ENCODE data around the gene ALX1.

The ALX1 gene

DNA sequence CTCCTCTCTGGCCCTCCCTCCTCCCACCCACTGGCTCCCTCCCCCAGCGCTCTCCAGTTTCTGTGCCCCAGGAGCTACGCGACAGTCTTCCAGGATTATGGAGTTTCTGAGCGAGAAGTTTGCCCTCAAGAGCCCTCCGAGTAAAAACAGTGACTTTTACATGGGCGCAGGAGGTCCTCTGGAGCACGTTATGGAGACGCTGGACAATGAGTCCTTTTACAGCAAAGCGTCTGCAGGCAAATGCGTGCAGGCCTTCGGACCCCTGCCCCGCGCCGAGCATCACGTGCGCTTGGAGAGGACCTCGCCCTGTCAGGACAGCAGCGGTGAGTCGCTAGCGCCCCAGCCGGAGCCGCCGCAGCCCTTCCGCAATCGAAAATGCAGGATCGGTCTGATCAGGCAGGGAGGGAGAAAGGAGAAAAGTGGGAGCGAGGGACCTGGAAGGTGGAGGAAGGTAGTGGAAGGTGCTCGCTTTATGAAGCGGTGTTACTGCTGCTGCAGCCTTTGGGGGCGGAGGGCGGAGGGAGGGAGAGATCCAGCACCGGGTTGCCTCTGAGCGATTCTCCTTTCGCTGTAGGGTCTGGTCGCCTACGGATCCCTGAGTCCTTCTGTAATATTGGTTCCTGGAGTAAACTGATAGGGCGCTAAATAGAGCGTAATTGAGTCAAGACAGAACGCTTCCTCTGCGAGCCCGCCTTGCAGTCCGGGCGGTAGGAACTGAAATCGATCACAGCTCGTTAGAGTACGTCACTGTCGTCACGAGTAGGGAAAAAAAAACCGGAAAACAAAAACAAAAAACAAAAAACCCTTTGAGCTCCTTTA is at the start of gene ALX1:
ALX1 (plus strand) TSS at position 56 of the 819 bp plus-strand sequence; CDS start at position 98, 42 bp downstream.
- DNase-seq, result peak in 1 of 10 donors; percentile 52
- intact Hi-C loops (cut with DNase I), result no loop called here

DNA sequence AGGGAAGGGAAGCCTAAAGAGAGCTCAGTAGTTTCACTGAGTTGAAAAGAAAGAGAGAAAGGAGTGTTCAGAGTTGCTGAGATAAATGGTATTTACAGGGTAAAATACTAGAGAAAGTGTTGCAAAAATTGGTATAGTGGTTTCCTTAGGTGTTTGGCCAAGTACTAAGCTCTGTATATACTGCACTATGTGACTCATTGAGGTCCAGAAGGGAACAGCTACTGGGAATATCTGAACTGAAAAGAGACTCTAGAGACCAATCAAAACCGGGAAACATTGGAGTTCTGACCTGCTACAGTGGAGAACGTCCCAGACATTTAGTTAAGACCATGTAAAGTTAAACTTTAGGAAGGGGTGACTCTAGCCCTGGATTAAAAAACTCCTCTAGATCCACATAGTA is 42.7 kb upstream of the ALX1 start:
- intact Hi-C loops (cut with DNase I), result no loop called here
- no peak for DNase-seq

DNA sequence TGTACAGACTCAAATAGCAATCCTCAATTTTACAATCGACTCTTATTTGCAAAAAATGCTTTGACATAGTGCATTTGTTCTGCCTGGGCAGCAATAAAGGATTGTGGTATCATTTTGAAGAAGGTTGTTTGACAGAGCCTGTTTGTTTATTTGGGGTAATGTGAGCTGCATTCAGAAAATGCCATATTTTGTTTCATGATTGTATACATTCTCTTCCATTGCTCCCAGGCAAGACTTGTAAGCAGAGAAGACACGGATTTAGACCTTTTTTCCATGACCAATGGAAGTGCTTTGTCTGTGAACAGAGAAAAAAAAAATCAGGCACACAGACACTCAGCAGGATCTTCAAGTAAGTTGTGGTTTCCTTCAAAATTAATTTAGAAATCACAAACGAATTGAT is 35.5 kb upstream of the ALX1 start:
- DNase-seq, result no peak
- intact Hi-C loops (cut with DNase I), result no loop called here

DNA sequence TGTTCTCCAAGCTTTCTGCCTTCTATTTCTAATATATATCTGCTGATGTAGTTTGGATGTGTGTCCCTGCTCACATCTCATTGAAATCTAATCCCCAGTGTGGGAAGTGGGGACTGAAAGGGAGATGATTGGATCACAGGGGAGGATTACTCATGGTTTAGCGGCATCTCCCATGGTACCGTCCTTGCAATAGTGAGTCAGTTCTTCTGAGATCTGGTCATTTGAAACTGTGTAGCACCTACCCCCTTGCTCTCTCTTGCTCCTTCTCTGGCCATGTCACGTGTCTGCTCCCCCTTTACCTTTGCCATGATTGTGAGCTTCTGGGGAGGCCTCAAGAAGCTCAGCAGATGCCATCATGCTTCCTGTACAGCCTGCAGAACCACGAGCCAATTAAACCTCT is 26.2 kb upstream of the ALX1 start:
- no peak for DNase-seq
- intact Hi-C loops (cut with DNase I), result no loop called here

DNA sequence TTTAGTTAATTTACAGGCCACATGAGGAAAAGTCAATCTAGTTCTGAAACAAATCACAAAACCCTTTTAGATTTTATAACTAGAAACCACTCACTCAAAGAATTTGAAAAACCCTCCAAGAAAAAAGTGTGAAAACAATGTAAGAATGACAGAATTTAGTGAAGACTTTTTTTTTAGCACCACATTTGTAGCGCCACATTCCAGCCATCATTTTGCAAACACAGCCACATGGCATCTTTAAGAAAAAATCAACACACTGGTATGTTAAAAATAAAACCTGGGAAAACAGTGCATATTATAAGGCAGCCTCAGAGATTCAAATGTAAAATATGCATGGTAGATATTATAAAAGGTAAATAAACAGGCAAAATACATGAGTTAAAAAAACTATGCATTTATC is 22.3 kb upstream of the ALX1 start:
- intact Hi-C loops (cut with DNase I), result no loop called here
- no peak for DNase-seq

DNA sequence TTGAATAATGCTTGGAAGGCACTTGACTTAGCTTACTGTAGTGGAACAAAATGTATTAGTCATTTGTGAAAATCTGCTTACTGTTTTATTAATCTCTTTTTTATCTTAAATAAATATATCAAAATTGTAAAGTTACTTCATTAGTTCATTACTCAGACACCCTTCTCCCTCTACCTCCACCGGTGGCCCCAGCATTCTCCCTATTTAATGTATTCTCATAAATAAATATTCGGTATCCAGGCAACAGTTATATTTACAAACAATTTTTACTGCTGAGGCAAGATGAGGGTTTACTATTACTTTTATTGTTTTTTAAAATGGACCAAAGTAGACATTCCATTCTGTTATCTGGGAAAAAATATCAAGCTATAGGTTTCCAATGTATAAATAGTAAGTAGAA is 19.6 kb upstream of the ALX1 start:
- DNase-seq, result peak in 1 of 10 donors; percentile 10
- intact Hi-C loops (cut with DNase I), result no loop called here

DNA sequence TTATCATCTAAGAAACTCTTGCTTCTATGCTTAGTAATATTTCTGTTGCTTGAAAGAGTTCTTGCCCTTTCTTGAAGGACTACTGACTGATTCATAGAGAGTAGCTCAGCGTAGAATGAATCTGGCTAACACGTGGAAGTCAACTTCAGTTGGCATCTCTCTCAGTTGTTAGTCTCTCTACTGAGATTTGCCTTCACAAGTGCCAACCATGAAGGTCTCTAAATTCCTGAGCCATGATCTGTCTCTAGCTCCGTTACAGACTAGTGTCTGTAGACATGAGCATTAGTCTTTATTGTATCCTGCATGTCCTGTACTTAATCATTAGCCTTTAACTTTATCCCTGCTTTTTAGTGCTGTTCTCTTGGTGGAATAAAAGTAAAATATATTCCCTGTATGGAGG is 19.1 kb upstream of the ALX1 start:
- DNase-seq, result no peak
- intact Hi-C loops (cut with DNase I), result no loop called here

DNA sequence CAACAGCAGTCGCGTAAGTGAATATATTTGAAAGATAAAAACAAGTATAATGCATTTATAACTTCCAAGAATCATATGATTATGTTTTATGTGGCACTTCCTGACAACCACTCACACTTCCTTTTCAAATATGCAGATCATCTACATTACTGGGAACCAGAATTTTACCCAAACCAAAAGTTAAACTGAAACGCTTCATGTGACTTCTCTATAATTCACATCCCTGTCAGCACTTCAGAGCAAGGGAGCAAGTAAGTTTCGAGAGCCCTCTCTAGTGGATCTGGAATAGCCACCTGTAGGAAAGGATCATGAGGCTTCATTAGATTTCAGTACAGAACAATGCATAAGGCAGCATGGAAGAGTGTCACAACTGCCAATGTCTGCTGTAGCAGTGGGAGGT is 13.7 kb upstream of the ALX1 start:
- no peak for DNase-seq
- intact Hi-C loops (cut with DNase I), result no loop called here

DNA sequence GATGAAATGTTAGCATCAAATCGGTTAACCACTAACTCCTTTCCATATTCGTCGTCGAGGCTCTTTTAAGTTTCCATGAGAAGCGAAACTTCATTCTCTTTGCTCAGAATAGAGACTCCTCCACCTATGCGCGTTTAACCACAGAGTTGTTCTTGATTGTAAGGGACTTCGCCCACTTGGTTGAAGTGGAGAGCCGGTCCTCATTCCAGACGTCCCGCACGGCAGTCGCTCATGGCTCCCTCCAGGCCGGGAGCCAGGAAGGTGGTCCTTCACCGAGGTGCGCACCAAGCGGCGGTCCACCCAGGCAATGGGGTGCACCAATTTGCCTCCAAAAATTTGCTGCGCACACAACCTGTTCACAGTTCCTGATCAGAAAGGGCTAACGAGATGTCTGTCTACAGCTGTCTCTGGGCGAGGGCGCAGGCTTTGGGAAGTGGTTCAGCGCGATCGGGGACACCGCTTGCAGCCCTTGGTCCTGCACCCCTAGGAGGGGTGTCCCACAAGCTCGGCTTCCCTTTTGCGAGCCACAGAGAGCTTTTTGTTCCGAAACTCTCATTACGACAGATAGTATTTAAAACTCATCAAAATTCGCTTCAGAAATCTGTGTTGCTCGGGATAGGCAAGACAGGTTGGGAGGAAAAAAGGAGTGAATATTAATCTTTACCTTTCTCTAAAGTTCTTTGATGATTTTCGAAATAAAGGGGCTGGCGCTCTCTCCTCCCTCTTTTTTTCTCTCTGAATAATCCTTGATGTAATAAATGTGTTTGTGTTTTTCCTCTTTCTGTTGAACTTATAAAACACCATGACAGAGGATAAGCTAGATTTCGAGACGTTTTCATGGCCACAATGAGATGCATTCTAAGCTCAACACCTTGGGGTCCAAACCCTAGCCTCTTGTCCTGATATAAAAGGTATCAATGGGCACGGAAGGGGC is 6.4 kb upstream of the ALX1 start:
- intact Hi-C loops (cut with DNase I), result no loop called here
- peak in 3 of 10 donors; percentile 46 to 59 (median 56) for DNase-seq

DNA sequence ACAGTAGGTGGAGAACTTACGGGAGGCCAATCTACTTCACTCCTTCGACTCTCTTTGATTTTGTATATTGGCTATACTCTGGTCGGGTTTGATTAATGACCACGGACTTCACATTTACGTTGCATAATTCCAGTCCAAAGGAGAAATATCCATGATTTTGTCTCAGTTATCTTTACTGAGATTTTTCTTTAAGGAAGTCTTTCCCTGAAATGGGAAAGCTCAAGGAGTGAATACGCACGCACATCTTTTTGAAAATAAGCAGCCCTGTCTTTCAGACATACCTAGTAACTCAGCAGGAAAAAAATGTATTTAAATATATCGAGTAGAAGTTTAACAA is 5.7 kb upstream of the ALX1 start:
- no peak for DNase-seq
- intact Hi-C loops (cut with DNase I), result no loop called here

DNA sequence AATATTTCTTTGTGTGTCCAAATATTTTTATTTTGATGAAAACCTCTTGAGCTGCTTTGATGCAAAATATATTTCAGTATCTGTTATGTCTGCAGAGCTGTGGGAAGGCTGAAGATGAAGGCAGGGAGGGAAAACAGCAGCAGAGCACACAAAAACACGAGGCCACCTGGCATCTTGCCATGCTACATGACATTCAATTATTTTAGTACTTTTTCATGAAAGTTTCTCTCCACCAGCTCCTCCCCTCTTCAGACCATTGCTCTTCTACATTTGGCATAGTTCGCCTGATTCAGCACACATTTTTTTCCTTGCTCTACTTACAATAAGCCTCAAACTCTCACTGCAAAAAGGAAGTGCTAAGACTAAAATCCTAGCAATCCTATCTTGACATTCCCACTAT is 4.6 kb upstream of the ALX1 start:
- intact Hi-C loops (cut with DNase I), result no loop called here
- DNase-seq, result peak in 1 of 10 donors; percentile 20

DNA sequence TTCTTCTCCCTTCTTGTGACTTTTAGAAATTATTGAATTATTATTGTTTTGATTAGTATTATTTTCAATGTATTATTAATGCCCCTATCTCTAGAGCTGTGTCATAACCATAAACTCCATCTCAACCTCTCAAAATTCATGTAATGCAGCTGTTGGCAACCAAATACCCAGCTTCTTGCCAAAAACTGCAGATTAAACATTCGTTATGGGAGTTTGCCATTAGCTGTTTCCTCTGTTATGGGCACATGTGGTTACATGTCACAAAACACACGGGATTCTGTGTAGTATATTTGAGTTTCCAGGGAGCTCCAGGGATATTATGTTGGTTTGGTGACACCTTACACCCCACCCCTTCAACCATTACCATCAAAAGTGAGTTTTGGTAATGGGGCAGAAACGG is 2.8 kb upstream of the ALX1 start:
- intact Hi-C loops (cut with DNase I), result no loop called here
- DNase-seq, result no peak

DNA sequence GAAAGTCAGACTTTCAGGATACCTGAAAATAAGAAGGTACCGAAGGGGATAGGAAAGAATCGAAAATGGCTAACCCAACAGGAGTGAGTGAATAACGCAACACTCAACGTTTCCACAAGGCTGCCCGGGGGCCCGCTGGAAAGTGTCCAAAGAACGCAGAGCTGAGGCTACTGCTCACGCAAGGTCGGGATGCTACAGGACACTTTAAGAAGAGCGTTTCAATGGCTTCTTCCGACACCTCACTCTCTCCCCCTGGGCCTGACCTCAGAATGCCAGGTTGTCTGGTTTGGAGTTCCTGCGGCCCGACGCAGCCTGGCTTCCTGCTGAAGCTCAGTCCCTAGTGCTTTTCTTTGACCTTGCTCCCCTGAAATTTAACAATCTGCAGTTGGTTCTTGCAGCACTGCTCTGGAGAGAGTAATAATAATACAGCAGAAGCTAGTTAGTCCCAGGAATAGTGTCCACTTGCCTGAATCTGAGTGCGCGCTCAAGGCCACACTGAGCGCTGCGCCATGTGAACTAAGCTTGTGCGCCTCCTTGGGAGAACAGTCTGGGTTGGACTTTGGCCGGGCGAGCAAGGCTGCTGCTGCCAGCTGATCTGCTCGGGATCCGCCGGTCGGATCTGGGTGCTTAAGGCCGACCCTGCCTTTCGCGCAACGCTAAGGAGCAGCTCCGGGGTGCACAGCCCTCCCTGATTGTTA is 2.0 kb upstream of the ALX1 start:
- intact Hi-C loops (cut with DNase I), result no loop called here
- DNase-seq, result peak in 3 of 10 donors; percentile 30 to 75 (median 60)

DNA sequence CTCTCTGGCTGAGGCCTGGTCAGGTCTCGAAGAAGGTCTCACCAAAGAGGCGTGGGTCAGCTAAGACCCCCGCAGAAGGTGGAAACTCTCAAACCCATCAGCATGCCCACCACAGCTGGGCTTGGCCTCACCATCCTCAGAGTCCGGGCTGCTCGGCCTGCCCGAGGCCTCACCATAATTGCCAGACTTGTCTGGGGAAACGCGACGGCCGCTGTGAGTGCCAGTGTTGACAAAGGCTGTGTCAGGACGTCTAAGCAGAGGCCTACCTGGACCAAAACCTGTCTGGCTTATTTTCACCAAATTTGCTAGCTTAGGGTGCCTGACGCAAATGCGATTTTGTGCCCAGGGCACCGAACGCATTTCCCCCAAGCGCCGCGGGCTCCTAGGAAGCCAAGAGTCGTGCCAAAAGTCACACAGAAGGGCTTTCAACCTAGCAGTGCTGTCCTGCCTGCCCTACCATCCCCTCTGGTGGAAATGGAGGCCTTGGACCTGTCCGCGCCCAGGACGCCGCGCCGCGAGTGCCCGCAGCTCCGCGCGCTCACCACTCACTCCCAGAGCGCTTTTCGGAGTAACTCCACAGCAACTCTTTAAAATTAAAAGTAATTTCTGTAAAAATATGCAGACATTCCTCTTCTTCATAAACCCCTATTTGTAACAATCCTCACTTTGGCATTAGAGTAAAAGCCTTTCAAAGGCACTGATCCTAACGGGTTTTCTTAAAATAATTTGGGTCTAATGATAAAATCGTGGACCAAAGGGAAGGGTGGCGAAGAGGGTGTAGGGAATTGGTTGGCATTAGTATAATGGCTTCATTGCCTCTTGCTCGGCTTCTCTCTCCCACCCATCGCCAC is 1.2 kb upstream of the ALX1 start:
- peak in 2 of 10 donors; percentile 57 to 62 for DNase-seq
- intact Hi-C loops (cut with DNase I), result no loop called here

DNA sequence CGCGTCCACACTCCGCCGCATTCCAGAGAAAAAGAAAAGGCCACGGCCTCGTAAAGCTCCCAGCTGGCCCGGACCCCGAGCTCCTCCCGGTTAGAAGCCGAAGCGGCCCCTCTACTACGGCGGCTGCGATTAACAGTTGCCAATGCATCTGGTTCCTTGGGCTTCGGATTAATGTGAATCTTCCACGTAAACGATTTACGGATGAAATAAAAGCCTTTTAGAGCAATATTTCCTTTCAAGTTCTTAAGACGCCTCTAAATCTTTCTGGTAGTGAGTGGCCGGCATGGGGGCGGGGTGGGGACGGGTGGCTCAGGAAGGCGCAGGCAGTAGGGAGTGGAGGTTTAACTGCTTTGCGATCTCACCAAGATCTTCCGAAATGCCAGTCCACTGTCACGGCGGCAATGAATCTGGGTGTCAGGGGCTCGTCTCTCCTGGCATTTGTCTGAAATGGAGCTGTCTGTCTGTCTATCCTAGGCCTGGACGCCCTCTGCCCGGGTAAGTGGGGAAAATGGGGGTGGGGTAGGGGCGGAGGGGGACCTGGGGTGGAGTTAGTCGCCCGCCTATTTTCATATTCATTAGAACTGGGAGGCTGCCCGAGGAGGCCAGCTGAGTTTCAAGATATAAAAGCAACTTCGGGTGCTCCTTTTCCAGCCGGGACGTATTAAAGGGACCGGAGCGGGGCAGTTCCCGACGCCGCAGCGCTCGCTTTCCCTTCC is 413 bp upstream of the ALX1 start:
- peak in 2 of 10 donors; percentile 29 to 72 for DNase-seq
- intact Hi-C loops (cut with DNase I), result no loop called here

DNA sequence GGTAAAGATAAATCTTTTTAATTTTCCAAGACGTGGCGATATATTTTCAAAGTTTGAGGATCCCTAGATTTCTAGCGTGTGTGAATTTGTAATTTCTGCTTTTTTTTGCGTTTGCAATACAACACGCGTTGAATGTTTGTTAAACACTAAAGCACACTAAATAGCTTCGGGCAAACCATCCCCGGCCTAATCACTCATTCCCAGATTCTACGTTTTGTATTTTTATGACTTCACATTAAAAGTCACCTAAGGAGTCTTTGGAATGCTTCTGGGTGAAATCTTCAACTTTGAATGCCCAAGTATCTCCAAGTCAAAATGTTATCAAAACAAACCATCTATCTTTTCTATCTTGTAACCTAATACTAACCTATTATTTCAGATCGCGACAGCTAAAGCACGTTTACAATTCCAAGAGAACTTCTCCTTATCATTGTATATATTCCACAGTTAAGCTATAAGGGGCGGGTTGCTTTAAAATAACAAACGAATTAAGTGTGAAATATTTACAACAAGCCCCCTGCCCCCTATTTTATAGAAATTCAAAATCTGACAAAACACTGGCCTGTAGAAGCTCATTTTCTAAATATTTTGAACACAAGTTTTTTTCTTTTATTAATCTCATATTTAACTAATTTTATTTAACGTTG is 1.1 kb downstream of the ALX1 start:
- no peak for DNase-seq
- intact Hi-C loops (cut with DNase I), result no loop called here

DNA sequence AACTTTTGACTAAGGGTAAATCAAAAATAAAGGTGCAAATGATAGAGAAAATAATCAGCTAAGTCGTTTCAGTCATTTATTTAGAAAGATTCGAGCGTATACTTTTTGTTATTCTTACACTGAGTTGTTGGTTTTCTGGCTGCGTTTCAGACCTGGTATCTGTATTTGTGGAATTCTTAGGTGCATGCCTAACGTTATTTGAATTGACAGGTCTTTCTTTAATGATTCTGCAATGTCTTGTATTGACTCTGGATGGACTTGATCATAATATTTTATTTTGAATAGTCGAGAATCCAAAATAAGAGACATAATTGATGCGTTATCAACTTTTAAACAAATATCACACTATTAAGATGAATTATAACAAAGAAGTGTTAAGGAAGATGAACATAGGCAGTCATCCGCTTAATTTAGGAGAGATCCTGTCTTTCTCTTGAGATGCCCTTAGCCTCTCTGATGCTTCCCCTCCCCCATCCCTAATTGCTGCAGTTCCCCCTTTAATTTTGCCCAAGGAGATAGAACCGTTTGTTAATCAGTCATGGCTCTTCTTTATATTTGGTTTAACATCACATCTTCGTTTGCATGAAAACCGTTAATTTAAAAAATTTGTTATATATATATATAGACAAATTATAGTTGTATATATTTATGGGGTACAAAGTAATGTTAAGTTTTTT is 1.8 kb downstream of the ALX1 start:
- intact Hi-C loops (cut with DNase I), result no loop called here
- no peak for DNase-seq

DNA sequence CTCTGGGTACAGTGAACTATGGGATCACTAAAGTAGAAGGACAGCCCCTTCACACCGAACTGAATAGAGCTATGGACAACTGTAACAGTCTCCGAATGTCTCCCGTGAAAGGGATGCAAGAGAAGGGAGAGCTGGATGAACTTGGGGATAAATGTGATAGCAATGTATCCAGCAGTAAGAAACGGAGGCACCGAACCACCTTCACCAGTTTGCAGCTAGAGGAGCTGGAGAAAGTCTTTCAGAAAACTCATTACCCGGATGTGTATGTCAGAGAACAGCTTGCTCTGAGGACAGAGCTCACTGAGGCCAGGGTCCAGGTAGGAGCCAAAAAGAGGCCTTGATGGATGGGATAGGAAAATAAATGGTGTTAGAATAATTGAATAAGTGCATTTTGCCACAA is 3.5 kb downstream of the ALX1 start:
- DNase-seq, result no peak
- intact Hi-C loops (cut with DNase I), result no loop called here
